ENCODE measurements around the gene COLEC12.

GRCh38 chr18:395456-396250, 104.8 kb downstream of the COLEC12 start:
- TF ChIP-seq POLR2A (IDR thresholded peaks at IDR 0.05) (no peak), CTCF (IDR thresholded peaks at IDR 0.05) (no peak)
